Measurements from ENCODE around the gene ZNF618. TPM values are rescaled to one million over a fixed set of nuclear protein-coding genes. Genes with fewer than 3 reads are reported as not detected.

Gene ZNF618
- total and polyA plus RNA-seq, 8 donors: 1.2 to 19.8 (median 5.3) TPM

- H3K9me3 ChIP-seq: no peaks in the 10 kb centered on the region
- TF ChIP-seq POLR2A (IDR thresholded peaks at IDR 0.05) (no peak), POLR2AphosphoS5 (IDR thresholded peaks at IDR 0.05) (no peak), CTCF (IDR thresholded peaks at IDR 0.05) (no peak), EP300 (IDR thresholded peaks at IDR 0.05) (no peak)
- 76 to 89% (median 87%) methylated on average over 6 to 7 of the region's 7 CpGs for WGBS, 5 donors
- H3K27me3 ChIP-seq: no peaks in the 10 kb centered on the region
- intact Hi-C loops (cut with DNase I; ENCODE audit: low total_unique reads): no loop called here
- no peak overlapping the region for H3K4me3 ChIP-seq
- H3K27ac ChIP-seq: no peak overlapping the region
- H3K4me1 ChIP-seq: no peaks in the 10 kb centered on the region
- DNase-seq: no peak
- peaks cover 18 to 77% (median 56%) of the 10 kb centered on the region in 4 donors for H3K36me3 ChIP-seq
Observed at GRCh38 chr9:114051706-114052105, 175.6 kb downstream of the ZNF618 start.

GRCh38 chr9:114053246-114054005 lies 177.3 kb downstream of the ZNF618 start:
- Histone ChIP-seq H3K4me1 (no peaks in the 10 kb centered on the region), H3K9me3 (no peaks in the 10 kb centered on the region), H3K27ac (no peak overlapping the region), H3K27me3 (no peaks in the 10 kb centered on the region), H3K4me3 (no peak overlapping the region), H3K36me3 (peaks cover 13 to 75% (median 53%) of the 10 kb centered on the region in 4 donors)
- intact Hi-C loops (cut with DNase I; ENCODE audit: low total_unique reads): no loop called here
- peak in 1 of 2 donors; percentile 45 for DNase-seq
- 69 to 81% (median 78%) methylated on average over 8 of the region's 8 CpGs for WGBS, 5 donors
- TF ChIP-seq EP300 (IDR thresholded peaks at IDR 0.05) (no peak), POLR2AphosphoS5 (IDR thresholded peaks at IDR 0.05) (no peak), CTCF (IDR thresholded peaks at IDR 0.05) (no peak), POLR2A (IDR thresholded peaks at IDR 0.05) (no peak)

- no peaks in the 10 kb centered on the region for H3K27me3 ChIP-seq
- TF ChIP-seq POLR2AphosphoS5 (IDR thresholded peaks at IDR 0.05): no peak
- TF ChIP-seq CTCF (IDR thresholded peaks at IDR 0.05): no peak
- no peak for TF ChIP-seq EP300 (IDR thresholded peaks at IDR 0.05)
- no peak for TF ChIP-seq POLR2A (IDR thresholded peaks at IDR 0.05)
- H3K4me3 ChIP-seq: no peak overlapping the region
- WGBS, 5 donors: 71 to 87% (median 79%) methylated on average over 10 of the region's 10 CpGs
- no peak for DNase-seq
- H3K9me3 ChIP-seq: no peaks in the 10 kb centered on the region
- peaks cover 0 to 2% (median 0%) of the 10 kb centered on the region in 4 donors for H3K4me1 ChIP-seq
- intact Hi-C loops (cut with DNase I; ENCODE audit: low total_unique reads): no loop called here
- H3K27ac ChIP-seq: no peak overlapping the region
- H3K36me3 ChIP-seq: peaks cover 4 to 67% (median 45%) of the 10 kb centered on the region in 4 donors
Observed at GRCh38 chr9:114054191-114054690, 178.1 kb downstream of the ZNF618 start.

- intact Hi-C loops (cut with DNase I; ENCODE audit: low total_unique reads): no loop called here
- H3K36me3 ChIP-seq: peaks cover 0 to 58% (median 37%) of the 10 kb centered on the region in 4 donors
- TF ChIP-seq POLR2A (IDR thresholded peaks at IDR 0.05) (no peak), EP300 (IDR thresholded peaks at IDR 0.05) (no peak)
- no peaks in the 10 kb centered on the region for H3K27me3 ChIP-seq
- no peaks in the 10 kb centered on the region for H3K9me3 ChIP-seq
- H3K27ac ChIP-seq: no peak overlapping the region
- DNase-seq: no peak
- H3K4me1 ChIP-seq: peaks cover 0 to 11% (median 0%) of the 10 kb centered on the region in 4 donors
- 95 to 98% (median 96%) methylated on average over 18 of the region's 18 CpGs for WGBS, 5 donors
- H3K4me3 ChIP-seq: no peak overlapping the region
Observed at GRCh38 chr9:114055061-114055460, 179.0 kb downstream of the ZNF618 start.

- H3K27ac ChIP-seq: no peak overlapping the region
- DNase-seq: no peak
- no peak overlapping the region for H3K4me3 ChIP-seq
- no peaks in the 10 kb centered on the region for H3K9me3 ChIP-seq
- H3K36me3 ChIP-seq: peaks cover 0 to 50% (median 31%) of the 10 kb centered on the region in 4 donors
- intact Hi-C loops (cut with DNase I; ENCODE audit: low total_unique reads): no loop called here
- TF ChIP-seq CTCF (IDR thresholded peaks at IDR 0.05) (no peak), POLR2A (IDR thresholded peaks at IDR 0.05) (no peak), POLR2AphosphoS5 (IDR thresholded peaks at IDR 0.05) (no peak), EP300 (IDR thresholded peaks at IDR 0.05) (no peak)
- WGBS, 5 donors: 85 to 93% (median 91%) methylated on average over 7 of the region's 7 CpGs
- peaks cover 0 to 12% (median 0%) of the 10 kb centered on the region in 4 donors for H3K4me1 ChIP-seq
- no peaks in the 10 kb centered on the region for H3K27me3 ChIP-seq
Observed at GRCh38 chr9:114055894-114056293, 179.8 kb downstream of the ZNF618 start.

Data from stomach (tissue), 9 donors.